SK-N-SH (cell line): ENCODE measurements around the gene ANO3. TPM values are rescaled to one million over a fixed set of nuclear protein-coding genes. Genes with fewer than 3 reads are reported as not detected.

Experiments used
- CTCF ChIA-PET: fragments of 300-600, 350-600 bp; formaldehyde crosslinking; extraction: SDS; loops from one replicate; lab custom pipeline; 2021; lab: Yijun Ruan, JAX
- POLR2A ChIA-PET: fragments of 350-600 bp; sonication (Branson Sonifier 250); formaldehyde crosslinking; extraction: SDS; loops from one replicate; lab custom pipeline; 2020; ENCODE audit warnings: antibody characterized with exemption, inconsistent platforms; lab: Yijun Ruan, JAX
- DNase-seq: peaks from one replicate; pipeline ENCODE4 v3.0.0; 2012
- H2AFZ ChIP-seq: fragments of 200-600 bp; sonication (generic); 2 replicates; pipeline ENCODE4 v1.8.1; 2016; ENCODE audit warnings: antibody characterized with exemption, mild to moderate bottlenecking, low read depth
- H3F3A ChIP-seq: fragments of 200-600 bp; sonication (generic); replicated peaks from 2 replicates; pipeline ENCODE3; 2016; ENCODE audit warnings: antibody characterized with exemption, mild to moderate bottlenecking; ENCODE audit not compliant: insufficient read depth
- H3K27ac ChIP-seq, 2 experiments: fragments of 200-500 bp in 1 of 2; fragments of 200-600 bp in 1 of 2; sonication (Bioruptor generic) in 1 of 2; sonication (generic), shearing (Covaris generic) in 1 of 2; 2 replicates each; pipeline versions ENCODE4 v1.5.1 to v1.6.1; 2014 to 2016; ENCODE audit warnings: low read depth in 2 of 2, inconsistent platforms in 1 of 2, low read length in 1 of 2, mild to moderate bottlenecking in 1 of 2, mixed read lengths in 1 of 2
- H3K27me3 ChIP-seq: fragments of 200-600 bp; sonication (generic), shearing (Covaris generic); 2 replicates; pipeline ENCODE4 v1.6.1; 2016; ENCODE audit warnings: mixed run types; ENCODE audit not compliant: insufficient read depth
- H3K36me3 ChIP-seq, 2 experiments: fragments of 200-500 bp in 1 of 2; fragments of 200-600 bp in 1 of 2; sonication (Bioruptor generic) in 1 of 2; sonication (generic) in 1 of 2; replicated peaks in 1 of 2; 2 replicates each; pipeline versions ENCODE3 to v1.5.1; 2014 to 2016; ENCODE audit warnings: low read length in 1 of 2, mild to moderate bottlenecking in 1 of 2; ENCODE audit not compliant: insufficient read depth in 2 of 2, control insufficient read depth in 1 of 2
- H3K4me1 ChIP-seq, 2 experiments: fragments of 200-500 bp in 1 of 2; fragments of 200-600 bp in 1 of 2; sonication (Bioruptor generic) in 1 of 2; sonication (generic), shearing (Covaris generic) in 1 of 2; 2 replicates each; pipeline versions ENCODE4 v1.5.1 to v1.6.1; 2014 to 2016; ENCODE audit warnings: low read depth in 1 of 2, low read length in 1 of 2, mixed run types in 1 of 2; ENCODE audit not compliant: insufficient read depth in 2 of 2, control insufficient read depth in 1 of 2
- H3K4me2 ChIP-seq: fragments of 200-600 bp; sonication (generic), shearing (Covaris generic); 2 replicates; pipeline ENCODE4 v1.6.1; 2017; ENCODE audit warnings: mixed run types
- H3K4me3 ChIP-seq, 2 experiments: fragments of 200-500 bp in 1 of 2; fragments of 200-600 bp in 1 of 2; sonication (Bioruptor generic) in 1 of 2; sonication (generic), shearing (Covaris generic) in 1 of 2; 2 replicates each; pipeline versions ENCODE4 v1.5.1 to v1.8.1; 2014 to 2016; ENCODE audit warnings: low read depth in 2 of 2, inconsistent platforms in 1 of 2, low read length in 1 of 2, mild to moderate bottlenecking in 1 of 2, mixed read lengths in 1 of 2, moderate library complexity in 1 of 2
- H3K79me2 ChIP-seq: fragments of 200-600 bp; sonication (generic); 2 replicates; pipeline ENCODE4 v1.8.1; 2017; ENCODE audit warnings: mild to moderate bottlenecking; ENCODE audit not compliant: insufficient read depth
- H3K9ac ChIP-seq: fragments of 200-600 bp; sonication (generic); 2 replicates; pipeline ENCODE4 v1.6.1; 2017; ENCODE audit warnings: mixed run types
- H3K9me2 ChIP-seq: fragments of 200-600 bp; sonication (generic); 2 replicates; pipeline ENCODE4 v1.6.1; 2017; ENCODE audit warnings: mixed run types
- H3K9me3 ChIP-seq: fragments of 200-600 bp; sonication (generic); 2 replicates; pipeline ENCODE4 v1.6.1; 2017; ENCODE audit warnings: mixed run types, mild to moderate bottlenecking, moderate library complexity
- H4K20me1 ChIP-seq: fragments of 200-600 bp; sonication (generic); 2 replicates; pipeline ENCODE4 v1.6.1; 2017; ENCODE audit warnings: mild to moderate bottlenecking, mixed run types; ENCODE audit not compliant: insufficient read depth
- CHD2 ChIP-seq: fragments of 150-350 bp; IDR thresholded peaks from 2 replicates; pipeline ENCODE4 v1.6.1; 2018; ENCODE audit warnings: low read length; ENCODE audit not compliant: partially characterized antibody
- EP300 ChIP-seq, 2 experiments: IDR thresholded peaks; 2 replicates each; pipeline versions ENCODE4 v1.4.0 to v1.6.1; 2012; ENCODE audit warnings: borderline replicate concordance in 1 of 2, low read depth in 1 of 2, low read length in 1 of 2
- FOXJ3 ChIP-seq: sonication (generic); formaldehyde crosslinking; IDR thresholded peaks from 2 replicates; pipeline ENCODE4 v1.5.1; 2020; ENCODE audit warnings: mild to moderate bottlenecking, missing genetic modification reagents
- FOXM1 ChIP-seq: IDR thresholded peaks from 2 replicates; pipeline ENCODE4 v1.4.0; 2012; ENCODE audit warnings: low read depth, mild to moderate bottlenecking
- GATA2 ChIP-seq: sonication (generic); formaldehyde crosslinking; IDR thresholded peaks from 2 replicates; pipeline ENCODE4 v1.5.0; 2020; ENCODE audit warnings: mild to moderate bottlenecking, missing genetic modification reagents
- NRF1 ChIP-seq: IDR thresholded peaks from 2 replicates; pipeline ENCODE4 v1.6.1; 2012; ENCODE audit warnings: low read depth, mild to moderate bottlenecking, low read length
- PBX3 ChIP-seq: IDR thresholded peaks from 2 replicates; pipeline ENCODE4; 2012
- RAD21 ChIP-seq: IDR thresholded peaks from 2 replicates; pipeline ENCODE4 v1.6.1; 2012; ENCODE audit warnings: mild to moderate bottlenecking, low read length
- RFX5 ChIP-seq: IDR thresholded peaks from 2 replicates; pipeline ENCODE4 v1.6.1; 2012; ENCODE audit warnings: mild to moderate bottlenecking, improper control_type of control experiment, low read length
- RXRA ChIP-seq: IDR thresholded peaks from 2 replicates; pipeline ENCODE4 v1.4.0; 2012; ENCODE audit warnings: low read depth, mild to moderate bottlenecking, borderline replicate concordance
- SIN3A ChIP-seq: IDR thresholded peaks from 2 replicates; pipeline ENCODE4 v1.6.1; 2012; ENCODE audit warnings: low read depth, mild to moderate bottlenecking, low read length, moderate library complexity, borderline replicate concordance
- TCF12 ChIP-seq: IDR thresholded peaks from 2 replicates; pipeline ENCODE4 v1.4.0; 2012
- TEAD4 ChIP-seq: IDR thresholded peaks from 2 replicates; pipeline ENCODE4 v1.4.0; 2012; ENCODE audit warnings: mild to moderate bottlenecking, borderline replicate concordance; ENCODE audit not compliant: insufficient read depth
- USF1 ChIP-seq: IDR thresholded peaks from 2 replicates; pipeline ENCODE4 v1.4.0; 2012; ENCODE audit warnings: low read depth, borderline replicate concordance
- WGBS: methylation state at CpG from one replicate; pipeline ENCODE4 v1.1.6; 2017; ENCODE audit warnings: low lambda C conversion rate; 5-methylcytosine and 5-hydroxymethylcytosine counted together
- polyA plus RNA-seq, 3 experiments: library from polyadenylated mRNA; depleted of rRNA; stranded (reverse); fragments of >200 nt; gene quantifications; 2 replicates each; pipeline ENCODE4 v1.2.3, GENCODE V29; 2012
- TF ChIP-seq, protein P1 (sequence below): fragments of 150-350 bp; IDR thresholded peaks from 2 replicates; pipeline ENCODE4 v1.6.1; 2017; ENCODE audit warnings: antibody characterized with exemption, low read length, low read depth, borderline replicate concordance

ANO3 gene
- polyA plus RNA-seq, 1 of the 3 experiments (the other 2 are of a cell fraction) = 0.13 TPM

- Histone ChIP-seq H3K79me2 (no peaks in the 10 kb centered on the region), H3K27me3 (no peaks in the 10 kb centered on the region), H3K4me1 (no peaks in the 10 kb centered on the region; a peak in 1 of 4 replicates), H3K36me3 (no peaks in the 10 kb centered on the region), H3K4me2 (no peak overlapping the region), H2AFZ (no peak overlapping the region), H3K4me3 (no peak overlapping the region), H3K9me2 (no peaks in the 10 kb centered on the region), H3K9ac (no peak overlapping the region), H4K20me1 (no peaks in the 10 kb centered on the region), H3F3A (no peaks in the 10 kb centered on the region), H3K27ac (no peak overlapping the region), H3K9me3 (no peaks in the 10 kb centered on the region)
- no peak for TF ChIP-seq FOXM1
- no peak for TF ChIP-seq RXRA
- TF ChIP-seq, protein P1, sequence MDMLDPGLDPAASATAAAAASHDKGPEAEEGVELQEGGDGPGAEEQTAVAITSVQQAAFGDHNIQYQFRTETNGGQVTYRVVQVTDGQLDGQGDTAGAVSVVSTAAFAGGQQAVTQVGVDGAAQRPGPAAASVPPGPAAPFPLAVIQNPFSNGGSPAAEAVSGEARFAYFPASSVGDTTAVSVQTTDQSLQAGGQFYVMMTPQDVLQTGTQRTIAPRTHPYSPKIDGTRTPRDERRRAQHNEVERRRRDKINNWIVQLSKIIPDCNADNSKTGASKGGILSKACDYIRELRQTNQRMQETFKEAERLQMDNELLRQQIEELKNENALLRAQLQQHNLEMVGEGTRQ = no peak
- TF ChIP-seq PBX3 = no peak
- no peak for TF ChIP-seq RFX5
- TF ChIP-seq CHD2 = no peak
- WGBS = 57% methylated on average over 3 of the region's 4 CpGs
- POLR2A ChIA-PET = no interaction called here
- DNase-seq = no peak
- CTCF ChIA-PET = no interaction called here
These were observed 268.0 kb downstream of the ANO3 start for GRCh38 chr11:26599876-26600434.

DNA sequence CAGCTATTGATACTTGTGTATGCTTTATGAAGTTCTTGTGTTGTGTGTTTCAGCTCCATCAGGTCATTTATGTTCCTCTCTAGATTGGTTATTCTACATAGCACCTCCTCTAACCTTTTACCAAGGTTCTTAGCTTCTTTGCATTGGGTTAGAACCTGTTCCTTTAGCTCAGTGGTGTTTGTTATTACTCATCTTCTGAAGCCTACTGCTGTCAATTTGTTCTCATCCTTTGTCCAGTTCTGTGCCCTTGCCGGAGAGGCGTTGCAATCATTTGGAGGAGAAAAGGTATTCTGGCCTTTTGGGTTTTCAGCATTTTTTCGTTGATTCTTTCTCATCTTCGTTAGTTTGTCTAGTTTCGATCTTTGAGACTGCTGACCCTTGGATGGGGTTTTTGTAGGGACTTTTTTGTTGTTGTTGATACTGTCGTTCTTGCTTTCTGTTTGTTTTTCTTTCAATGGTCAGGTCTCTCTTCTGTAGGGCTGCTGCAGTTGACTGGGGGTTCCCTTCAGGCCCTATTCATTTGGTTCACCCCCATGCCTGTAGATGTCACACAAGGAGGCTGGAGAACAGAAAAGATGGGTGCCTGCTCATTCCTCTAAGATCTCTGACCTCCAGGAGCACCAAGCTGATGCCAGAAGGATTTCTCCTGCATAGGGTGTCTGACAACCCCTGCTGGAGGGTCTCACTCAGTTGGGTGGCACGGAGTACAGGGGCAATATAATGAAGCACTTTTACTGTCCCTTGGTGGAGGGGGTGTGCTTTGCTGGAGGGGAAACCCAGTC, 276.0 kb downstream of the ANO3 start:
- H3K79me2 ChIP-seq = no peaks in the 10 kb centered on the region
- no peaks in the 10 kb centered on the region for H3F3A ChIP-seq
- H3K4me3 ChIP-seq = no peak overlapping the region
- no peak overlapping the region for H3K9ac ChIP-seq
- H4K20me1 ChIP-seq = no peaks in the 10 kb centered on the region
- no peak overlapping the region for H2AFZ ChIP-seq
- WGBS = 59% methylated on average over 7 of the region's 7 CpGs
- H3K9me2 ChIP-seq = no peaks in the 10 kb centered on the region
- peaks cover 4% of the 10 kb centered on the region; the same call in 1 of the 2 replicates for H3K9me3 ChIP-seq
- H3K27ac ChIP-seq = no peak overlapping the region
- TF ChIP-seq EP300 (IDR thresholded peaks at IDR 0.05; ENCODE audit: borderline replicate concordance in 1 of 2, low read depth in 1 of 2, low read length in 1 of 2) (no peak), USF1 (no peak), SIN3A (no peak), FOXJ3 (CRISPR knock-in tag) (no peak), GATA2 (CRISPR knock-in tag) (no peak), TEAD4 (no peak), RAD21 (no peak), NRF1 (no peak), TCF12 (no peak)
- POLR2A ChIA-PET = no interaction called here
- no peaks in the 10 kb centered on the region for H3K36me3 ChIP-seq
- no peaks in the 10 kb centered on the region for H3K27me3 ChIP-seq
- no peaks in the 10 kb centered on the region for H3K4me1 ChIP-seq
- no peak overlapping the region for H3K4me2 ChIP-seq
- DNase-seq = no peak
- CTCF ChIA-PET = interaction anchor here (1.2 kb wide), 1 partner anchor 58 kb away, joined by 3 read pairs; no protein-coding TSS in a partner anchor
